ENCODE results near the gene LRIG3.

The LRIG3 gene, protein sequence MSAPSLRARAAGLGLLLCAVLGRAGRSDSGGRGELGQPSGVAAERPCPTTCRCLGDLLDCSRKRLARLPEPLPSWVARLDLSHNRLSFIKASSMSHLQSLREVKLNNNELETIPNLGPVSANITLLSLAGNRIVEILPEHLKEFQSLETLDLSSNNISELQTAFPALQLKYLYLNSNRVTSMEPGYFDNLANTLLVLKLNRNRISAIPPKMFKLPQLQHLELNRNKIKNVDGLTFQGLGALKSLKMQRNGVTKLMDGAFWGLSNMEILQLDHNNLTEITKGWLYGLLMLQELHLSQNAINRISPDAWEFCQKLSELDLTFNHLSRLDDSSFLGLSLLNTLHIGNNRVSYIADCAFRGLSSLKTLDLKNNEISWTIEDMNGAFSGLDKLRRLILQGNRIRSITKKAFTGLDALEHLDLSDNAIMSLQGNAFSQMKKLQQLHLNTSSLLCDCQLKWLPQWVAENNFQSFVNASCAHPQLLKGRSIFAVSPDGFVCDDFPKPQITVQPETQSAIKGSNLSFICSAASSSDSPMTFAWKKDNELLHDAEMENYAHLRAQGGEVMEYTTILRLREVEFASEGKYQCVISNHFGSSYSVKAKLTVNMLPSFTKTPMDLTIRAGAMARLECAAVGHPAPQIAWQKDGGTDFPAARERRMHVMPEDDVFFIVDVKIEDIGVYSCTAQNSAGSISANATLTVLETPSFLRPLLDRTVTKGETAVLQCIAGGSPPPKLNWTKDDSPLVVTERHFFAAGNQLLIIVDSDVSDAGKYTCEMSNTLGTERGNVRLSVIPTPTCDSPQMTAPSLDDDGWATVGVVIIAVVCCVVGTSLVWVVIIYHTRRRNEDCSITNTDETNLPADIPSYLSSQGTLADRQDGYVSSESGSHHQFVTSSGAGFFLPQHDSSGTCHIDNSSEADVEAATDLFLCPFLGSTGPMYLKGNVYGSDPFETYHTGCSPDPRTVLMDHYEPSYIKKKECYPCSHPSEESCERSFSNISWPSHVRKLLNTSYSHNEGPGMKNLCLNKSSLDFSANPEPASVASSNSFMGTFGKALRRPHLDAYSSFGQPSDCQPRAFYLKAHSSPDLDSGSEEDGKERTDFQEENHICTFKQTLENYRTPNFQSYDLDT

DNA sequence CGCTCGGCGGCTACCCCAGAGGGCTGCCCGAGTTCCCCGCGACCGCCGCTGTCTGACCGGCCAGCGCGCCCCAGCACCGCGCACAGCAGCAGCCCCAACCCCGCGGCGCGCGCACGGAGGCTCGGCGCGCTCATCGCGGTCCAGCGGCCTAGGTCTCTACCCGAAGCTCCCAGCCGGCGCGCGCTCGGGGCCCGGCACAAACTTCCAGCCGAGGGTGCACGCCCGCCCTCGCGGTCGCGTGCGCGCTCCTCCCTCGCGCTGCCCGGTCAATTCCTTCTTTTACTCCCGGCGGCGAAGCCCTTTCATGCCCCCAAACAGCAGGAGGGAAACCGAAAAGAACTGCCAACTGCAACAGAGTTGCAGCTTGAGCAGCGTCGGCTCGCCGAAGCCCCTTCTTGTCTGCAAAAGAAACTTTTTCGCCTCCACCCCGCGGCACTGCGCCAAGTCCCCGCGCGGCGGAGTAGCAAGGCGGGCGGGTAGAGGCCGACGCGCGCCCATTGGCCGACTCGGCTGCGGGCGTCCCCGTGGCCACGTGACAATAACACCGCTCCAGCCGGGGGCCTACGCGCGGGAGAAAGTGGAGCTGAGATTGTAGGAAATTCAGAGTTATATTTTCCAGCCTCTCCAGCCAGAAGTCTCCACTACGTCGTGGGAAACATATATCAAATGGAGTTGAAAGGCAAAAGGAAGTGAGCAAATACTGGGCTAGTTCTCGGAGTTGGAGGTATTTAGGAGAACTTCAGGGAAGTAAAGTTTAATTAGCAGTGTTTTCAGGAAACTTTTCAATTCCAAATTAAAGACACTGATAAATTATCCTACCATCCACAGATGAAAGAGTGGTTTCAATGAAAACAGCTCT lies at the start of gene LRIG3:
Gene LRIG3 (minus strand): TSS at position 403 of the 859 bp plus-strand sequence. CDS start 269 bp downstream, at position 134.
- peak; percentile 67 to 90 for DNase-seq

DNA sequence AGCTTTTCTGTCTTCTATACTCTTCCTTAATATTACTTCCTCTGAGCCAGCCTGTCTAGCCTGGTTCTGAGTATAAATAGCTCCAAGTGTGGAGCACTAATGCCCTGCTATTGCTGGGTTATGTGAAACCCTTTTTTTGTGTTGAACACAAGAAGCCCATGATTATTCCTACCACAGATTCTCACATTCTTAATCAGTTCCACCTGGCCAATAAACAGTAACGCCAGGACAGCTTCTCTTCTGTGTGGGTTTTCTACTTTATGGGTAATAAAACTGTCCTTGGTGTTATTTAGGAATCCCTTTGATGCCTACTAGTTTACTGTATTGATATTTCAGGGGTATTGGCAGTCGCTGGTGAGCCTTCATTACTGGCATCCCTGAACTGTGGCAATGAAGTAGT lies 48.9 kb upstream of the LRIG3 start:
- DNase-seq = no peak

DNA sequence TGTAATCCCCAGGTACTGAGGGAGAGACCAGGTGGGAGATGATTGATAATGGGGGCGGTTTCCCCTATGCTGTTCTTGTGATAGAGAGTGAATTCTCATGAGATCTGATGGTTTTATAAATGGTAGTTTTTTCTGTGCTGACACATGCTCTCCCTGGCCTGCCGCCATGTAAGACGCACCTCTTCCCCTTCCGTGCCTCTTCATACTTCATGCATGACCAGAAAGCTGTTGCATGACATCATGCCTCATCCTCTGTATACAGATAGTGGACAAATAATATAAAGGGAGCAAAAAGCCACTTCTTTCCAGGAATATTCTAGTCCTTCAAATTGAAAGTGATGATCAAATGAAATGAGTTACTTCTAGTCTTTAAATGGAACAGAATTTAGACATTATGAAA lies 47.3 kb upstream of the LRIG3 start:
- peak; percentile 32 to 48 for DNase-seq

DNA sequence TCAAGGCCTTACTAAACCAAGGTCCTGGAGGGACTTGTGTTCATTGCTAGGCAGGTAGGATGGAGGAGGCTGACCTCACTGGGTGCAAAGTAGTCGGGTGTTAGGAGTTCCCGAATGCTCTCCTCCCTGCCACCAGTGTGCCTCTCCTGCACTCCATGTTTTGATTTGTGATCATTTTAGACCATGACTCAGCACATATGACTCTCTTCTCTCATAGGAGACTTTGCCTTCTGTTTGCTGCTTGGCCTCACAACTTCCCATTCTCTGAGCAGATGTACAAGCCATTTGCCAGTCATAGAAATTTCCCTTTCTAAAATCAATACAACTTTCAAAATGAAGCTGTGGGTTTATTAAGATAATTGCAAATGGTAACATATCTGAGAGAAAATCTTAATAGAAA lies 46.6 kb upstream of the LRIG3 start:
- DNase-seq = no peak

DNA sequence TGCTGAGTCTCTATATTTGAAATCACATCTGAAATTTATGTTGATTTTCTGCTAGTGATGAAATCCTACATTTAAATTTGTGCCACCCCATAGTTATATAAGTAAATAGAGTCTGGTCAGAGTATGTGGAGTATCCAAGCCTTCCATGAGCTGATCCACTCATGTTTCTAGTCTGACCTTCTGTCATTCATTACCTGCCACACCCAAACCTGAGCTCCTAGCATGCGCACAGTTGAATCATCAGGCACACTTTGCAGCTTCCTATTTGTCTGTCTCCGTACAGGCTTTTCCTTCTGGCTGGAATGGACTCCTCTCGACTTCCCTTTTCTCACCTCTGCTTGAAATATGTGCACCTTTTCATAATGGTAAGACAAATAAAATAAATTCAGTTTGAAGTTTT lies 45.3 kb upstream of the LRIG3 start:
- DNase-seq = no peak

DNA sequence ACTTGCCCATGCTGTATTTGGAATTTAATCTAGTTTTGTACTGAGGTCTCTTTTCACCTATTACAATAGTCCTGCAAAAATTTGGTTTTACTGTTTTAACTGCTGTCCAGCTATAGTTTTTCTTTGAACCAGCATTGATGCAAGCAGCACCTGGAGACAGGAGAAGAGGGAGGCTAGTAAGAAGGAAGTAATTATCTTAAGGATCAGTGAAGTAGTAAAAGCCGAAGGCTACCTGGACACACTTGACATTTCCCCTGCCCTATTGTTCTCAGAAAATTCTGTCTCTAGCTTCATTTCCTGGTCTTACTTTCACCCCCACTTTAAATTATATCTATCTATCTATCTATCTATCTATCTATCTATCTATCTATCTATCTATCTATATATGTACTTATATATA lies 43.5 kb upstream of the LRIG3 start:
- DNase-seq = no peak

DNA sequence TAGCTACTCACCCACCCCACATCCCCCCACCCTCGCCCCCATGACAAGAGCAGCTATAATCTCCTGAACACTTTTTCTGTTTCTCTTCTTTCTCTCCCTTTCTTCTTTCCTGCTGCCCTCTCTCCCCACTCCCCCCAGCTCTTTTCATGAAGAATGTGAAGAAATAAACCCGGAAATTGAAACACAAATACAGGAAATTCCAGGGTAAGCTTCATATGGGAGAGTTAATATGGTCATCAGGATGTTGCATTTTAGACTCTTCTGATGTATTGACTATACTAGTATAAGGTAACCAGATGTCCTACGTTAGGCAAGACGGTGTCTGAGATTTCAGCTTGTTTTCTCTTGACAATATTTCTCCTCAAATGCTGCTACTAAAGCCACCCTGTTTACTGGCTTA lies 41.6 kb upstream of the LRIG3 start:
- no peak for DNase-seq

DNA sequence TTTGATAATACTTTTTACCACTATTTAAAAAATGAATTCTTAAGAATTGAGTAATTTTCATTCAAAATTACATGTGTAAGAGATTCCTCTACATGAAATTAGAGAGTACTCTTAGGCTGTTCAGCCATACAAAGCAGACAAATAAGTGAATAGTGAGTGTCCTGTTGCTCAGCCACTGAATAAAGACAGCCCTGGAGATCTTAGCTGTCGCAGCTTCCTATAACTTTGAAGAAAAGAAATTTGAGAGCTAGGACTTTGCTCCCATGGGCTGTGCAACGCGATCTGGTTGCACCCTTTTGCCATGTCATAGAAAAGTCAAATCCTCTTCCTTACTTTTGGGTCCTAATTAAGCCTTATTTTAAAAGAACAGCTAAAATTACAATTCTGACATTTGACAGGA lies 40.9 kb upstream of the LRIG3 start:
- DNase-seq = no peak

DNA sequence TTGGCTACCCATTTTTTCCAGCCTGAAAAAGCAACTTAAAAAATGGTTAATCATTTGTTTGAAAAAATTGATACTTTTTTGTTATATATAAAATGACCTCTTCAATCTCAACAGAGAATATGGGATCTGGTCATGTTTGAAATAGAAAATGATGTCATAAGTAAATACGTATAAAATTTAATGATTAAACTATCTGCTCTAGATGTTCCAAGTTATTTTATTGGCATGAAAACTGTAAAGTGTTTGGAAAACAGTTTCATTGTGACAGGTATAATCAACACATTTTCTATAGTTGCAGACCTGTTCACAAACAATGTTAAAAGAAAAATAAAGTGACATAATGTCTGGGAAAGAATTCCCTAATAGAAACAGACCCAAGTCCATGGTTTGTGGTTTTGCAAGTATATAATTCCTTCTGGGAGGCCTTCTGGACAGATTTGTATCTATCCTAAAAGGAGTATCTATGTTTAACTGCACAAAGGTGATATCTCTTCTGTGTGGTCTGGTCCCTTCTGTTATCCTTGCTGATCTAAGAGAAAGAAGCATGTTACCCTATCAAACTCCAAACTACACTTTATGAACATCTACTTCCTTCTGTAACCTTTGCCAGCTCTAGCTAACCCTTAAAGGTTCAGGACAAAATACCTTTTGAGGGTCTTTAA lies 39.5 kb upstream of the LRIG3 start:
- no peak for DNase-seq

DNA sequence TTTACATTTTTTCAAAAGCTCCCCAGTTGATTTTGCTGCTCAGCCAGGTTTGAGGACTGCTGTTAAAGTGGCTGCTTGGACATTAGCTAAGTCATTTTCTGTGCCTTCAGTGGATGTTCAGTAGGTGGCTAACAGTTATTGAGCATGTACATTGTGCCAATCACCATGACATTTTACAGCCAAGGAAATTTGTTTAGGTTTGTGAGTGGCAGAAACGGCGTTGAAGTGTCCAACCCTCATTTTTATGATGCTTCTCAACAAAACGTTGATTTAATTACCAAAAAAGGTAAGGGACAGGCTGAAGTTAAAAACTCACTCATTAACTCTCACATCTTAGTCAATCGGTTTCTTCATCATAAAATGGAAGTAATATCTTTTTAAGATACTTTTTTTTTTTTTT lies 37.0 kb upstream of the LRIG3 start:
- no peak for DNase-seq

DNA sequence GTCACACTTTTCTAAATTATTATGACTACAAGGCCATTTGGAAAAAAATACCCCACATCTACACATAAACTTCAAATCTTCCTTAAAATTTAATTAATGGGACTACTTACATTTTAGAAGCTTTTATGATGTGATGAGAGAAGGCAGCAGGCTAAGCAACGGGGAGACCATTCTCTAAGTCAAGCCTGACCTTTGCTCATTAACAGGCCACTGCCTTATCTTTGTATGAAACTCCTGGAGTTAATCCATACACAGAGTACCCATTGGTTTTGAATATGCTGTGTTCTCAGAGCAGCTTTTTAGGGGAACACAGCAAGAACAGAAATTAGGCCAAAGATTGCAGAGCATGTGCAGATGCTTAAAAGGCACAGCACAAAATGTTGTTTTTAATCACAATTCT lies 35.5 kb upstream of the LRIG3 start:
- DNase-seq = no peak

DNA sequence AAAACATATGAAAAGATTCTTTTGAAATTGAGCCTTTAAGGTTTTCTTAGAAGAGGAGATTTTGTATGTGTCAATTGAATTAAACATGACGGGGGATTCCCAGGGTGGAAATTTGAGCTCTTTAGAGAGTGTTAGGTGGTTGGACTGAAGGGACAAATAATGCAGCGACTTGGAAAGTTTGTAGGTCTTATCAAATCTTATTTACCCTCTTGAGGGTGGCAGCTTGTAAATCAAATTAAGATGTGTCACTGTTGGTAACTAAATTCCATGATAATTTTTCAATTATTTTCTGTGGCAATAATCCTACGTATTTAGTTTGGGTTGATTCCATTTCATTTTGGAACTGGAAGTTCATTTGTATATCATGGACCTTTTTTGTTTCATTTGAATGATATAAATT lies 33.7 kb upstream of the LRIG3 start:
- no peak for DNase-seq

DNA sequence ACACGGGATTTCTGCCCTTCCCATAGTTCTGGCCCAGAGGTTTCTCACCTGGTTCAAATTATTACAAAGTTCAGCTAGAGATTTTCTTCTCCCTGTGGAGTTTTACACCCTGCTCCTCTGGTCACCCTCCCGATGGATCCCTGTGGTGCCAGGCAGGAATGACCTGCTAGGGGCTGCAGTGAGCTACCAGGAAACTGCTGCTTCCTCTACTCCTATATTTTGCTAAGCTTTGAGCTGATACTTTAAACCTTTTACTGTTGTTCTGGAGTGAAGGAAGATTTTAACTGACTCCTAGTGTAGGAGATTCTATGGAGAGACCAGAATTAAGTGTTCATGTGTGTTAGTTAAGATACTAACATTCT lies 30.4 kb upstream of the LRIG3 start:
- peak in 1 of 2 experiments; percentile 8 for DNase-seq

DNA sequence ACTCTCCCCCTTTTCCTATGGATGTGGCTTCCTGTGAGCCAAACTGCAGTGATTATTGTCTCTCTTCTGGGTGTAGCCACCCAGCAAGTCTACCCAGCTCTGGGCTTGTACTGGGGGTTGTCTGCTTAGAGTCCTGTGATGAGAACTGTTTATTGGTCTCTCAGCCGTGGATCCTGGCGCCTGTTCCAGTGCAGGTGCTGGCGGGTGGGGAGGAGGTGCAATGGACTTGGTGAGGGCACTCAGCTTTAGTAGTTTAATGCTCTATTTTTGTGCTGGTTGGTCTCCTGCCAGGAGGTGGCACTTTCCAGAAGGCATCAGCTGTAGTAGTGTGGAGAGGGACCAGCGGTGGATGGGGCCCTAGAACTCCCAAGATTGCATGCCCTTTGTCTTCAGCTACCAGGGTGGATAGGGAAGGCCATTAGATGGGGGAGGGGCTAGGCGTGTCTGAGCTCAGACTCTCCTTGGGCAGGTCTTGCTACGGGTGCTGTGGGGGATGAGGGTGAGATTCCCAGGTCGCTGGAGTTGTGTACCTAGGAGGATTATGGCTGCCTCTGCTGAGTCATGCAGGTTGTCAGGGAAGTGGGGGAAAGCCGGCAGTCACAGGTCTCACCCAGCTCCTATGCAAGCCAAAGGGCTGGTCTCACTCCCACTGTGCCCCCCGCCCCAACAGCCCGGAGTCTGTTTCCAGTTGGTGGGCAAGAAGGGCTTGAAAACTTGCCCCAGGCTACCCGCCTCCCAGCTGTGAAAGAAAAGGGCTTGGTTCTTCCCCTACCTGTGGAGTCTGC lies 29.8 kb upstream of the LRIG3 start:
- peak; percentile 53 to 66 for DNase-seq

DNA sequence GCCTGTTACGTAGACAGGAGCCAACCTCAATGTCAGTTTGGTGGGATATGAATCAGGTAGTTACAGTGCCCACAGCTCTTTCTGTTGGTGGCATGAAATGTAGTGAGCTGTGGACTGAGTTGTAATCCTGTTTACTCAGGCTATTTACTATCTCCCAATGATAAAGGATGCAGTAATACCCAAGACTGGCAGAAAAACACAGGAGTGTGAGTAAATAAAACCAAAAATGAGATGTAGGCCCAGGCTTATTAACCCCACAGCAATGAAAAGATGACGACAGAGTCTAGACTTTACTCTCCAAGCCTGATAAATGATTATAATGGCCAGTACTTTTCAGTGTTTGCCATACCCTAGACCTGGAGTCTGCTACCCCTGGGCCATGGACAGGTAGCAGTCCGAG lies 22.8 kb upstream of the LRIG3 start:
- no peak for DNase-seq

DNA sequence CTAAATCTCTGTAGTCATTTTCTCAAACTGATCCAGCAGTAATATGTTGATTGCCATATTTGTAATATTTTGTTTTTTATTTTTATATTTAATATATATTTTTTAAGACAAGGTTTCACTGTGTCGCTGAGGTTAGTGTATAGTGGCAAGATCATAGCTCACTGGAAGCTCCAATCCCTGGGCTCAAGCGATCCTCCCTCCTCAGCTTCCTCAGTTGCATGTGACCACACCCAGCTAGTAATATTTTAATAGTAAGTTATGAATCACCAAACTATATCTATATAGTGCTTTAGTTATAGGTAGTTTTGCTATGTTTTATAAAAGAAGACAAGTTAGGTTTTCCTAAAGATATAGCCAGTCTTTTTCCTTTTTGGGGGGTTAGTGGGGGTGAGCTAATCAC lies 22.0 kb upstream of the LRIG3 start:
- no peak for DNase-seq

DNA sequence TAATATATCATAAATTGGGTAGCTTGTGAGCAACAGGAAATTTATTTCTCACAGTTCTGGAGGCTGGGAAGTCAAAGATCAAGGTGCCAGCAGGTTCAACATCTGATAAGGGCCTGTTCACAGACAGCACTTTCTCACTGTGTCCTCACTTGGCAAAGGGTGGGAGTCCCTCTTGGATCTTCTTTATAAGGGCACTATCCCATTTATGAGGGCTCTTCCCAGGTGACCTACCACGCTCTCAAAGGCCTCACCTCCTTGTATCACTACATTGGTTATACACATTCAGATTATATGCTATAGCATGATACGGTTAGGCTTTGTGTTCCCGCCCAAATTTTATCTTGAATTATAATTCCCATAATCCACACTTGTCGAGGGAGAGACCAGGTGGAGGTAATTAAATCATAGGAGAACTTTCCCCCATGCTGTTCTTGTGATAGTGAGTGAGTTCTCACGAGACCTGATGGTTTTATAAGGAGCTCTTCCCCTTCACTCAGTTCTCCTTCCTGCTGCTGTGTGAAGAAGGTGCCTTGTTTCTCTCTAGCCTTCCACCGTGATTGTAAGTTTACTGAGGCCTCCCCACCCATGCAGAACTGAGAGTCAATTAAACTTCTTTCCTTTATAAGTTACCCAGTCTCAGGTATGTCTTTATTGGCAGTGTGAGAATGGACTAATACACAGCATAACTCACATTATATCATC lies 19.2 kb upstream of the LRIG3 start:
- no peak for DNase-seq

DNA sequence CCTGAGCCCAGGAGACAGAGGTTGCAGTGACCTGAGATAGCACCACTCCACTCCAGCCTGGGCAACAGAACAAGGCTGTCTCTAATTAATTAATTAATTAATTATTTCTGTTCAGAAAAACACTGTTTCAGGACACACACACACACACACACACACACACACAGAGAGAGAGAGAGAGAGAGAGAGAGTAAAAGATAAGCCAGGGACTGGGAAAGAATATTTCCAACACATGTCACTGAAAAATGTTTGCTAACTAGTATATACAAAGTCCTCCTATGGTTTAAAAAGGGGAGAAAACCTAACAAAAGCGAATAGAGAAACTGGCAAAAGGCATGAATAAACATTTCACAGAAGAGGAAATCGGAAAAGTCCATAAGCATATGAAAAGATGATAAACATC lies 18.1 kb upstream of the LRIG3 start:
- no peak for DNase-seq

DNA sequence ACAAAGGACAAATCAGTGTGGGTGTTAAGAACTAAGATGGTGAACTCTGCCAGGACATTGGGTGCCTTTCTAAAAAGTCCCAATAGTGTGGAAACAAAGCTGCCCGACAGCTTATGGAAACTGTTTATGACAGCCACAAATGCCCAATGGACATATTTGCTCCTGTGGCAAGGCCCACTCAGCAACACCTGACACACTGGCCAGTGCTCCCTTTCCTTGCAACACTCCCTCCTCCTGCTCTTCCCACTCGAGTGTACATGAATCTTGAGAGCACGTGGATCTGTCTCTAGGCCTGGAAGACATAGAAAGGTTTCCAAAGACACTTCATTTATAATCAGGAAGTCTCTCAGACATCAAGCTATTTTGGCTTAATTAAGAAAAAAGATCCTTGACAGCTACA lies 14.2 kb upstream of the LRIG3 start:
- DNase-seq = no peak

DNA sequence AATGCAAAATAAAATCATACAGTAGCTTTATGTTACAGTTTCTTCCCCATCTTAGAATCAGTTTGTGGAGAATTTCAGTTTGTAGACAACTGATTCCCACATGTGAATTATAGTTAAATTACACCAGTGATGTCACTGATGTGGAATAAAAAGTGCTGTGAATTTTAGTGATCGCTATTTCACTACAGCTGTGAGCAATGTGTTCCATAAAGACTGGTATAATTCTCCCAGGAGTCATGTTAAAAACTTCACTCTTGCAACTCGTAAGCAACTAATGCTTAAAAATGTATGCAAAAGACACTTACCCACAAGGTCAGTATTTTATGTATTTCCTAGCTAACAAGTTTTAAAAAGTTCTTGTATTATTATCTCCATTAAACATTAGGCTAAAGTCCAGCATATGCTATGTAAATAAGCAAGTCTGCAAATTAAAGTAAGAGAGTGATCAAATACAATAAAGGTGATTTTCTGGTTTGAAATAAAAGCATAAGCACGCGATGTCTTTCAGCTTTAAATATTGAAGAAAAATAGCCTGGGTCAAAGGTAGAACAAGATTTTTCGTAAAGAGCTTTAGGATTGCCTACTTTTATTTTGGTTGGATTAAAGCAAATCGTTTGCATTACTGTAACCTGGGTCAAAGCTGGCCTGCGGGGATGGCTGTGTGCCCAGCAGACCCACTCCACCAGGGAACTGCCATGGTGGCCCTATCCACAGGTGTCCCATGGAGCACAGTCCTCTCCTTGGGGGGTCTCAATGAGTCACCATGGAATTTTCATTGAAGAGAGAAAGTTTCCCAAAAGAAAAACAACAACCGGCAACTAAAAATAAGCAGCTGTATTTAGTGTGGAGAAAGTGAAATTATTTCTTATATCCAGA lies 12.7 kb upstream of the LRIG3 start:
- no peak for DNase-seq
